Pancreas (tissue), 10 donors: ENCODE results near the gene TRIM68. TPM values are rescaled to one million over a fixed set of nuclear protein-coding genes. Genes with fewer than 3 reads are reported as not detected.

Source experiments
- ATAC-seq, 4 donors: fragments of 200-7000 bp; cut with Tn5 transposase; one replicate each; pipeline versions ENCODE4 v1.8.0 to v1.9.1; 2020; ENCODE audit warnings: mild to moderate bottlenecking in 4 of 4, moderate library complexity in 4 of 4
- DNase-seq, 6 donors: peaks; one replicate each; pipeline ENCODE4 v3.0.0-alpha.2; 2020
- FAIRE-seq: peaks from 2 replicates; lab custom pipeline; 2012; peaks lifted over from hg19 to GRCh38; lab: Jason Lieb, UNC
- H3K27ac ChIP-seq, 4 donors: fragments of 200-600 bp; sonication (generic); 1 replicate in 3 of 4; 2 replicates in 1 of 4; pipeline versions ENCODE4 v1.5.0 to v1.8.0; 2020
- H3K27me3 ChIP-seq, 4 donors: fragments of 200-600 bp; one replicate each; pipeline ENCODE4 v1.8.0; 2021
- H3K36me3 ChIP-seq, 3 donors: fragments of 200-600 bp; sonication (generic) in 1 of 3; one replicate each; pipeline versions ENCODE4 v1.5.0 to v1.8.0; 2020 to 2021
- H3K4me1 ChIP-seq, 3 donors: fragments of 200-600 bp; one replicate each; pipeline ENCODE4 v1.8.0; 2021
- H3K4me3 ChIP-seq, 4 donors: fragments of 200-600 bp; sonication (generic) in 2 of 4; one replicate each; pipeline versions ENCODE4 v1.5.0 to v1.8.0; 2020 to 2021
- H3K9me3 ChIP-seq, 4 donors: fragments of 200-600 bp; one replicate each; pipeline ENCODE4 v1.8.0; 2021
- CTCF ChIP-seq, 4 donors: fragments of 200-600 bp; sonication (generic) in 3 of 4; IDR thresholded peaks; one replicate each; pipeline versions ENCODE4 v1.5.0 to v1.8.0; 2021; ENCODE audit warnings: antibody characterized with exemption in 4 of 4
- WGBS, 2 donors: extraction: QIAGEN DNeasy Blood & Tissue Kit; methylation state at CpG; one replicate each; pipeline ENCODE4 v1.1.7; 2013; 5-methylcytosine and 5-hydroxymethylcytosine counted together
- intact Hi-C, 3 donors: fragments of 100-400 bp; cut with DNase I; formaldehyde crosslinking; loops; one replicate each; pipeline versions ENCODE4 v1.11.1 to v1.14.2; 2022
- polyA plus RNA-seq, 2 donors: library from polyadenylated mRNA; stranded (reverse); fragments of 200-250 nt; gene quantifications; one replicate each; pipeline ENCODE4 v1.2.3, GENCODE V29; 2013
- total RNA-seq, 6 donors: library from RNA; stranded (reverse); fragmentation: NEBNext Ultra II Directional in 4 of 6; extraction: Animal tissue kit (Norgen Biotek cat#: 25700) in 4 of 6; gene quantifications; one replicate each; pipeline versions ENCODE4 v1.2.1 to v1.2.4, GENCODE V29; 2021 to 2023
- donor health status: healthy with polysubstance abuse.
- donor health status: DM: no; HTN: no; CAD: no; lungs with moderate emphysema.
- donor health status: DM: no; HTN: no; CAD: no.
- donor health status: control.
- donor health status: control.
- donor health status: Bipolar disorder and iron deficiency.
- donor health status: DM: yes; HTN: yes; CAD: no.
- donor health status: DM: no; HTN: no; CAD: no.
- donor health status: DM: no; HTN: no; CAD: no.
- donor health status: DM: yes; HTN: yes; CAD: no.

The TRIM68 gene
- total and polyA plus RNA-seq, 8 donors, result 3.7 to 10.6 (median 6.1) TPM

- peaks cover 0 to 2% (median 0%) of the 10 kb centered on the region in 3 donors for H3K36me3 ChIP-seq
- intact Hi-C loops, result no loop called here
- FAIRE-seq, result no peak
- no peaks in the 10 kb centered on the region for H3K27me3 ChIP-seq
- TF ChIP-seq CTCF (IDR thresholded peaks at IDR 0.05), result no peak
- H3K9me3 ChIP-seq, result no peaks in the 10 kb centered on the region
- H3K27ac ChIP-seq, result no peak overlapping the region
- 43 to 48% methylated on average over 3 of the region's 3 CpGs for WGBS, 2 donors
- no peak overlapping the region for H3K4me3 ChIP-seq
- peaks cover 4 to 20% (median 15%) of the 10 kb centered on the region in 3 donors for H3K4me1 ChIP-seq
- DNase-seq, result no peak
- no peak for ATAC-seq
Measured at GRCh38 chr11:4610258-4610935, 2.4 kb upstream of the TRIM68 start.

- H3K27ac ChIP-seq, result peak overlapping the region; percentile 34 to 85 (median 59)
- no peaks in the 10 kb centered on the region for H3K9me3 ChIP-seq
- FAIRE-seq (no peak), DNase-seq (no peak), ATAC-seq (peak in 1 of 4 donors; percentile 2)
- intact Hi-C loops, result no loop called here
- 20 to 27% methylated on average over 6 of the region's 6 CpGs for WGBS, 2 donors
- peaks cover 4 to 20% (median 15%) of the 10 kb centered on the region in 3 donors for H3K4me1 ChIP-seq
- peaks cover under 1 to 7% (median 2%) of the 10 kb centered on the region in 3 donors for H3K36me3 ChIP-seq
- no peaks in the 10 kb centered on the region for H3K27me3 ChIP-seq
- H3K4me3 ChIP-seq, result peak overlapping the region; percentile 50 to 75 (median 66)
- TF ChIP-seq CTCF (IDR thresholded peaks at IDR 0.05), result no peak
Measured at GRCh38 chr11:4607096-4607495, 935 bp downstream of the TRIM68 start.

- no peaks in the 10 kb centered on the region for H3K9me3 ChIP-seq
- ATAC-seq (peak in 3 of 4 donors; percentile 18 to 36 (median 19)), FAIRE-seq (no peak), DNase-seq (peak in 1 of 6 donors; percentile 12)
- H3K36me3 ChIP-seq, result peaks cover under 1 to 10% (median 7%) of the 10 kb centered on the region in 3 donors
- WGBS, 2 donors, result 33% methylated on average over 1 of the region's 1 CpG
- intact Hi-C loops, result no loop called here
- H3K4me3 ChIP-seq, result peak overlapping the region in 2 of 4 donors; percentile 63 to 69
- peaks cover 4 to 20% (median 15%) of the 10 kb centered on the region in 3 donors for H3K4me1 ChIP-seq
- H3K27me3 ChIP-seq, result no peaks in the 10 kb centered on the region
- TF ChIP-seq CTCF (IDR thresholded peaks at IDR 0.05), result no peak
- peak overlapping the region in 2 of 4 donors; percentile 34 to 38 for H3K27ac ChIP-seq
Measured at GRCh38 chr11:4606231-4607015, 1.6 kb downstream of the TRIM68 start.

GRCh38 chr11:4605057-4605456, 3.0 kb downstream of the TRIM68 start:
- no peak for ATAC-seq
- no peak for TF ChIP-seq CTCF (IDR thresholded peaks at IDR 0.05)
- Histone ChIP-seq H3K4me3 (no peak overlapping the region), H3K27me3 (no peaks in the 10 kb centered on the region), H3K9me3 (no peaks in the 10 kb centered on the region), H3K4me1 (peaks cover 4 to 20% (median 15%) of the 10 kb centered on the region in 3 donors), H3K27ac (no peak overlapping the region), H3K36me3 (peaks cover 0 to 21% (median 11%) of the 10 kb centered on the region in 3 donors)
- intact Hi-C loops, result no loop called here
- WGBS, 2 donors, result 87 to 90% methylated on average over 4 of the region's 4 CpGs
- DNase-seq, result no peak
- no peak for FAIRE-seq
